Cerebellar nuclear complex (tissue), 1 donor: ENCODE data around the gene FUT3.
"Not testable (repeated sequence)": the region's sequence is repeated elsewhere in the genome, so short reads cannot be mapped to it uniquely, and the experiment has no call there.

ENCODE experiments used
- DNase-seq, 2 experiments: peaks; one replicate each; lab custom pipeline; 2025; lab: John Stamatoyannopoulos, UW

Gene FUT3

DNA sequence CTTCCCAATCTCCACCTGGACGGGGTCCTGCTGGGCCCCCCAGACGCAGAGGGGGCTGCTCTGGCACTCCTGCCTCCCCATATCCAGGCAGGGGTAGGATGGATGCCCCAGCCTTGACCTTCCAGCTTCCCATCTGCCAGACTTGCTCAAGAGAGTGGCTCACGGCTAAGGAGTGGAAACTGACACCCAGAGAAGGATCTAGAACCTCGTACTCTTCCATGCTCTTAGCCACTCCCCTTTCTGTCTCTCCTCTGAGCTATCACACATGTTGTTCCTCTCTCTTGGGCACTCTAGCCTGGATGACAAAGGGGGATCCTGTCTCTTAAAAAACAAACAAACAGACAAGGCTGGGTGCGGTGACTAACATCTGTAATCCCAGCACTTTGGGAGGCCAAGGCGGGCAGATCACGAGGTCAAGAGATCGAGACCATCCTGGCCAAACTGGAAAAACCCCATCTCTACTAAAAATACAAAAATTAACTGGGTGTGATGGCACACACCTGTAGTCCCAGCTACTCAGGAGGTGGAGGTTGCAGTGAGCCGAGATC is 31.2 kb upstream of the FUT3 start:
- no peak for DNase-seq

DNA sequence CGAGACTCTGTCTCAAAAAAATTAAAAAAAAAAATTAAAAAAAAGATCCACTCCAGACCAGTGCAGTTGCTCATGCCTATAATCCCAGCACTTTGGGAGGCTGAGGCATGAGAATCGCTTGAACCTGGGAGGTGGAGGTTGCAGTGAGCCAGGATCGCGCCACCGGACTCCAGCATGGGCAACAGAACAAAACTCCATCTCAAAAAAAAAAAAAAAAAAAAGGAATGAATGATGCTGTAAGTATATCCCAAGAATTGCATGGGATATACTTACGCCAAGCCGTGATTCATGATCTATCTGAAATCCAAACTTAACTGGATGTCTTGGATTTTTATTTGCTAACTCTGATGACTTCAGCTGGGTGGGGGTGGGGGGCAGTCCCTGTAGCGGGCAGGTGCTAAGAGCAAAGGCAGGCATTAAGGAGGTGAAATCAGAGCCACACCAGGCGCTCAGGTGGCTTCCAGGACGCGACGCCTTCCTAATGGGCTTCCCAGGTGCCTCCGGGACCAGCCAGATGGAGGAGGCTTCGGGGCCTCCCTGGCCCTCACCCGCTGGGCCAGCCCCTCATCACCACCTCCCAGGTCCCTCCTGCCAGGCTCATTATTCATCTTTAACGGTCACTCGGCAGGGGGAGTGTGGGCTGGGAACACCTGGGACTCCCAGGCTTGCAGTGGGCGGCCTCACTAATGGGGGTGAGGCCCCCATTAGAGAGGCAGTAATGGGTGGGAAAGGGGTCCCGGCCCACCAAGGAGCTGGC is 30.5 kb upstream of the FUT3 start:
- no peak for DNase-seq

DNA sequence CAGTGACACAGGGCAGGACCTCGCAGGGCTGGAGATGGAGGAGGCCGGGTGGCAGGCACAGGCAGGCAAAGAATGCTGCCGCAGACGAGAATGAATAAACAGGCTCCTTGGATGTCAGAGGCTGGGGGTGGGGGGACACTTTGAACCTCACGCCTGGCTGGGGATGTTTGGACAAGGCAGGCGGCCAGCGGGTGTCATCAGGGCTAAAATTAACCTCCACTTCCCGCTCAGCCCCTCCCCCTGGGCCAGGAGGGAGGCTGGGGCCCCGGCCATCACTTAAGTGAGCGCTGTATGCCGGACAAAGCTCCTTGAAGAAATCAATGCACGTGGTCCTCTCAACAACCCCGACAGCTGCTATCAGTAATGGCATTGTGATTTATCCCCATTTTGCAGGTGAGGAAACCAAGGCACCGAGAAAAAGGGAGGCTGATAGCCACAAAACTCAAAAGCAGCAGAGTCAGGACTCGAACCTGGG is 29.4 kb upstream of the FUT3 start:
- no peak for DNase-seq

GRCh38 chr19:5880196-5880595 is 28.9 kb upstream of the FUT3 start:
- no peak for DNase-seq

DNA sequence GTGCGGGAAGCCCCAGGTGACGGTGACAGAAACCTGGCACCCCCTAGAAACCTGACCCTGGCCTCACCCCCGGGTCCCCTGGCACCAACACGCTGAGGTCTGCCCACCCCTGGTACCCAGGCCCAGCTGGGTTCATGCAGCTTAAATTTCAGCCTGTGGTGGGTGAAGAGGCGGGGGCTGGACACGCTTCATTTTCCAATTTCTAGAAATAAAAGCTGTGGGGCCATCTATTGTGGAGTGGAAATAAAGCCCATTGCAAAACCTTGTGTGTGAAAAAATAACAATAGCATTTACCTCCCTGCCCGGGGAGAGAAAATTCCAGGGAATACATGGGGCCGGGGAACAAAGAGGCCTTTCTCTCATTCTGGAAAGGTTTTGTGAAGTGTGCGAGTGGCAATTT is 26.6 kb upstream of the FUT3 start:
- no peak for DNase-seq

DNA sequence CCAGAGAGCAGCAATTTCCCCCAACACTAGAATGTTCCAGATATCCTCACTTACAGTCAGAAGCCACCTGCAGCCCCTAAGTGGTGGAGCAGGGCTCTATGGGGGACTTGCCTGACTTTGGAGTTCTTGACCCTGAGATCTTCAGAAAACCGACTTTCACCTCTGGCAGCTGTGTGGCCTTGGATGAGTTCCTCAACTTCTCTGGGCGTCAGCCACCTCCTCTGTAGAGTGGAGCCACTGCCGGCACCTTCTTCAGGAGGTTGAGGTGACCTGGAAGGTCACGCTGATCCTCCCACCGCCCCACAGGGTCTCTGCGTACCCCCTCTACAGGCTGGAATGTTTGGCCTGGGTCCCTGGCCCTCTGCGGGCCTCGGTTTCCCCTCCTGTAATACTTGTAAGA is 26.2 kb upstream of the FUT3 start:
- no peak for DNase-seq

GRCh38 chr19:5874496-5874895 is 23.2 kb upstream of the FUT3 start:
- DNase-seq, result not testable (repeated sequence)

GRCh38 chr19:5873617-5874199 is 22.5 kb upstream of the FUT3 start:
- no peak for DNase-seq

GRCh38 chr19:5870986-5871394 is 19.7 kb upstream of the FUT3 start:
- DNase-seq, result no peak

DNA sequence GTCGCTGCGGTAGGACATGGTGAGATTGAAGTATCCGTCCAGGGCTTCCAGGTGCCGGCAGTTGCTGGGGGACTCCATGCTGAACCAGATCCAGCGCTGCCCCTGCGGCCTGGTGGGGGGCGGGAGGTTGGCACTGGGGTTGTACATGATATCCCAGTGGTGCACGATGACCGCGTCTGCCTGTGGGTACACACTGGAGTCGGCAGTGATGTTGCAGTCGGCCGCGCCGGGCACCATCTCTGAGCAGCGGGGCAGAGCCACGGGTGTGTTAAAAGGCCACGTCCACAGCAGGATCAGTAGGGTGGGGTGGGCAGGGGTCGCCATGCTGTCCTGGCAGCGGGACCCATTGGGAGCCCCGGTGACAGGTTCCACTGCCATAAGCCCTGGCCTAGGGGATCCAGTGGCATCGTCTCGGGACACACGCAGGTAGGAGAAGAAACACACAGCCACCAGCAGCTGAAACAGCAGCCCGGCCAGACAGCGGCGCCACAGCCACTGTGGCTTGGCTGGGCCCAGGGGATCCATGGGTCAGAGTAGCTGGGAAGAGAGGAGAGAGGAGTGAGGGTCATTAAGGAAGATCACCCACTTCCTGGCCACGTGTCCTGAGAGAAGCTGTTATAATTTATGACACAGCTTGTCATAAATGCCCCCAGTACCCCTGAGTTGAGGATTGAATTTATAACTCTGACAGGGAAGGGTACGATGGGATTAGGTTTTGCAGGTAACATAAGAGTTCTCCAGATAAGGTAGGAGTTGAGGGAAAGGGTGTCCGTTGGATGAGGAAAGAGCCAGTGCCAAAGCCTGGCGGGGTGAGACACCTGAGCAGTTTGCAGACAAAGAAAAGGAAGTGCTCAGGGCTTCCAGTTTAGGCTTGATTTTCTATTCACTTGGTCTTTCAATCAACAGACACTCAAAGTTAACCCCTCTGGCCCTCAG is 16.2 kb upstream of the FUT3 start:
- no peak for DNase-seq

DNA sequence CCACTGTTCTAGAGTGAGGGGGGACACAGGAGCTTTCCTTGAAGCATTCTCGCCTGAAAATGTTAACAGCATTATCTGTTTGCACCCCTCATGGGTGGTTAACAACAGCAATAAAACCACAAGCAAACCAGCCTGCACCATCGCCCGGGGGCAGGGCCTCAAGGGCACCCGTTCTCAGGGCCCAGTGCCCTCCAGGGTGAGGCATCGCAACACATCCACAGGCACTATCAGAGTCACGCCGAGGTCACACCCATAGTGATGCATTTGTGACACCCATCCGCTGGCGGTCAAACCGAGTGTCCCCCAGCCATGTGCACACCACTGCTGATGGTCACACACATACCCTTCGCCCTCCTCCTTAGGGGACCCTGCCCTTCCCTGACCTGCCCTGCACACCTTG is 14.5 kb upstream of the FUT3 start:
- no peak for DNase-seq

DNA sequence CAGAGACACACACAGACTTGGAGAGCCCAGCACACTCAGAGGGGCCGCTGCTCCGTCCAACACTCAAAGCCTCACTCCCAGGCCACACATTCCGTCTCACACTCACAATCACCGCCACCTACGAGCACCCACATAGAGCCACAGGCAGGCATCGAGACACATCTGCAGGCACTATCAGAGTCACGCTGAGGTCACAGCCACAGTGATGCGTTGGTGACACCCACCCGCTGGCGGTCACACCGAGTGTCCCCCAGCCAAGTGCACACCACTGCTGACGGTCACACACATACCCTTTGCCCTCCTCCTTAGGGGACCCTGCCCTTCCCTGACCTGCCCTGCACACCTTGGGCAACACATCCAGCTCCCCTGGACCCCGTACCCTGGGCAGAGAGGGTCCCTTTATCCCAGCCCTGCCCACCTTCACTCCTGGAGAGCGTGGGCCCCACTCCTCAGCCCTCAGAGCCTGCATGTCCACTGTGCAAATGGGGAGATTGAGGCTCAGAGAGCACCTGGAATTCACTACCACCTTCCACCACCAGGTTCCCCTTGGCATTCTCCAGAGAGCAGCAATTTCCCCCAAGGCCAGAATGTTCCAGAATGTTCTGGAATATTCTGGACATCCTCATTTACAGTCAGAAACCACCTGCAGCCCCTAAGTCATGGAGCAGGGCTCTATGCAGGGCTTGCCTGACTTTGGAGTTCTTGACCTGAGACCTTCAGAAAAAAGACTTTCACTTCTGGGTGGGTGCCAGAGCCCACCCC is 13.7 kb upstream of the FUT3 start:
- DNase-seq, result no peak

DNA sequence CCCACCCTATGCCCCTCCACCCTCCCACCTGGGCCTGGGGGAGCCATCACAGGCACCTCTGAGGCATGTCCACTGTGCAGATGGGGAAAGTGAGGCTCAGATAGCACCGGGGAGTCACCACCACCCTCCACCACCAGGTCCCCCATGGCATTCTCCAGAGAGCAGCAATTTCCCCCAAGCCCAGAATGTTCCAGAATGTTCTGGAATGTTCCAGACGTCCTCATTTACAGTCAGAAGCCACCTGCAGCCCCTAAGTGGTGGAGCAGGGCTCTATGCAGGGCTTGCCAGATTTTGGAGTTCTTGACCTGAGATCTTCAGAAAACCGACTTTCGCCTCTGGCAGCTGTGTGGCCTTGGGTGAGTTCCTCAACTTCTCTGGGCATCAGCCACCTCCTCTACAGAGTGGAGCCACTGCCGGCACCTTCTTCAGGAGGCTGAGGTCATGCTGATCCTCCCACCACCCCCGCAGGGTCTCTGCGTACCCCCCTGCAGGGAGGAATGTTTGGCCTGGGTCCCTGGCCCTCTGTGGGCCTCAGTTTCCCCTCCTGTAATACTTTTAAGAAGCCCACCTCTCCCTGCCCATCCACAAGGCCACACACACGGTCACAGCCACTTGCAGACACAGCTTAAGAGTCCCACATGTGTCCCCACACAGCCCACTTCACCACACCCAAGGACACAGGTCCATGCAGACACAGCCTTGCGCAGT is 12.9 kb upstream of the FUT3 start:
- no peak for DNase-seq

DNA sequence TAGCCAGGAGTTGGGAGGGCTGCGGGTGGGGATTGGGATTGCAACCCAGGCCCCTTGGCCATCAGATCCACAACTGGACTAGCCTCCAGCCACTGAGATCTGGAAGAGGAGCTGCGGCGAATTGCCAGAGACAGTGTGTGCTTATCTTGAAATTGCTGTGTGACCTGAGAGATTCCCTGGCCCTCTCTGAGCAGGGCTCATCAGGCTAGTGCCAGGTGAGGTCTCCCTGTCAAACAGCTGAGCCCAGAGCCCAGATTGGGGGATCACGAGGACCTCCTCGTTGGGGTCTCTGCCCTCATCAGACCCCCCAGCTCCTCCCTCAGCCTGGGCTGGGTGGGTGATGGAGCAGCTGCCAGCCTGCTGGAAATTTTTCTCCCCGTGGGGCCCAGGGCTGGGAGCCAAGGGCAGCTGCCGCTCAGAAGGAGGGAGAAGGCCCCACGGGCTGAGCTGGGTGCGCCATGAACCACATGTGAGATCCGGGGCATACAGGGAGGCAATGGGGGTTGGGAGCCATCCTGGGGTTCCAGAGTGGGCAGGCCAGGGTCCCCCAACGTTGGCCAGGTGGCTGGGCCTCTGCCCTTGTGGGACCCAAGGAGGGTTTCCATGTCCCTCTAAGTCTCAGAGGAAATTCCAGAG is 11.9 kb upstream of the FUT3 start:
- no peak for DNase-seq

- no peak for DNase-seq
These were observed 6.2 kb upstream of the FUT3 start for GRCh38 chr19:5857203-5858081.

DNA sequence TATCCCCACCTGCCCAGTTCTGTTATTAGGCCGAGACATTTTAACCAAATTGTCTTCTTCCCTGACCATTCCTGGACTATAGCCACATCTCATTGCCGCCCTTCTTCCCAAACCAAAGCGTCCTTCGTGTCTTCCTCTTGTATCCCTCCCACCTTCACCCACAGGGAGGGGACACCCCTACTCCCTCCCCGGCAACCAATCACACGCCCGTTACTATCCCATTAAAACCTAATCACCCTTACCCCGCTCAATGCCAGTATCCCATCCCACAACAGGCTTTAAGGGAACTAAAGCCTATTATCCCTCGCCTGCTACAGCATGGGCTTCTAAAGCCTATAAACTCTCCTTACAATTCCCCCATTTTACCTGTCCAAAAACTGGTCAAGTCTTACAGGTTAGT is 3.9 kb upstream of the FUT3 start:
- DNase-seq, result not testable (repeated sequence)

GRCh38 chr19:5854121-5854520 is 2.9 kb upstream of the FUT3 start:
- DNase-seq, result not testable (repeated sequence)

DNA sequence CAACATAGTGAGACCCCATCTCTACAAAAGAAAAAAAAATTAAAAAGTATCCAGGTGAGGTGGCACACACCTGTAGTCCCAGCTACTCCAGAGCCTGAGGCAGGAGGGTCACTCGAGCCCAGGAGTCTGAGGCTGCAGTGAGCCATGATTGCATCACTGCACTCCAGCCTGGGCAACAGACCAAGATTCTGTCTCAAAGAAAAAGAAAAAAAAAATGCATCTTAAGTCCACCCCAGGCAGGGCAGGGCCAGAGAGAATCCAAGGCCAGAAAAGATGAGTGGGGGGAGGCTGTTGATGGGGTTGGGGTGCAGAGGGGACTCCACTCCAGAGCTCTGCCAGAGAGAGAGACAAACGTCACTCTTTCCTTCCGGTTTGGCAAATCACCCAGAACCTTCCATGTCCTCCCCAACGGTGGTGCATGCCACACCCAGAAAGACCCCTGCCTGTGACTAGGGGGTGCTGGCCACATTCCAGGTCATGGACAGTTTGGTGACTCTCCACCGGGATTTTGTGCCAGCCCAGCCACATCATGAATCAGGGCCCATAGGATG is 431 bp downstream of the FUT3 start:
- no peak for DNase-seq

- no peak for DNase-seq
These were observed 1.1 kb downstream of the FUT3 start for GRCh38 chr19:5850189-5850588.
